ENCODE results near the gene PCSK5.
"Not testable (repeated sequence)": the region's sequence is repeated elsewhere in the genome, so short reads cannot be mapped to it uniquely, and the experiment has no call there.

PCSK5 gene

GRCh38 chr9:76271755-76272154 is 381.3 kb downstream of the PCSK5 start:
- no peak for DNase-seq

GRCh38 chr9:76289042-76289441 is 398.6 kb downstream of the PCSK5 start:
- no peak for DNase-seq

DNA sequence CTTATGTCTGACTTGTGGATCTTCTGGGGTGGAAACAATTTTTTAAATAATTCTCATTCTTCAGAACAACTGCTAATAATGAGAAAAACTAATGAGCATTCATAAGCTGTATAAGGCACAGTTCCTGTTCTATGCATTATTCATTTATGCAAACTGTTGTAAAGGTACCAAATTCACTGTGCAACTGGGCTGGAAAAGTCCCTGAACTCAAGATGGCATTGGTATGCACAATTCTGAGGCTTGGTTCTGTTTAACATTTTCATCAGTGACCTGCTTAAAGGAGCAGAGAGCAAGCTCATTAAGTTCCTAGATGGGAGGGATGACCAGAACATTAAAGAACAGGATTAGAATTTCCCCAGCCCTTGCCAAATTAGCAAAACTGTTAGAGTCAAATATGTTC is 399.2 kb downstream of the PCSK5 start:
- DNase-seq = no peak

DNA sequence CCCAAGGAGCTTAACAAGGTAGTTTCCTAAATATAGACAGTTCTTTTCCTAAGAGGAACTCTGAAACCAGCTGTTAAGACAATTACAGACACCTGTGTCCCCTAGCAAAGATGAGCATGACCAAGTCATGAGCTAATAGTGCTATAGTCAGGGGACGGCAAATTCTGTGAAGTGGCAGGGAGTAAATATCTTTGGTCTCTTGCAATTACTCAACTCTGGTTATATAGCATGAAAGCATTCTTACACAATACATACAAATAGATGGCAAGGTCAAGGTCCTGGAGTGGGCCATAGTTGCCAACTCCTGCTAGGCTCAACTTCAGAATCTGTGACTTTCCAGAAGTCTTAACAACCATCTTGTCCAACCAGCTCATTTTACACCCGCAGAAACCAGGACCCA is 400.1 kb downstream of the PCSK5 start:
- DNase-seq = no peak

GRCh38 chr9:76292246-76292645 is 401.8 kb downstream of the PCSK5 start:
- DNase-seq = no peak

- no peak for DNase-seq
Observed at GRCh38 chr9:76292658-76293057, 402.2 kb downstream of the PCSK5 start.

GRCh38 chr9:76294301-76294700 is 403.8 kb downstream of the PCSK5 start:
- DNase-seq = no peak

GRCh38 chr9:76296561-76297310 is 406.3 kb downstream of the PCSK5 start:
- no peak for DNase-seq

DNA sequence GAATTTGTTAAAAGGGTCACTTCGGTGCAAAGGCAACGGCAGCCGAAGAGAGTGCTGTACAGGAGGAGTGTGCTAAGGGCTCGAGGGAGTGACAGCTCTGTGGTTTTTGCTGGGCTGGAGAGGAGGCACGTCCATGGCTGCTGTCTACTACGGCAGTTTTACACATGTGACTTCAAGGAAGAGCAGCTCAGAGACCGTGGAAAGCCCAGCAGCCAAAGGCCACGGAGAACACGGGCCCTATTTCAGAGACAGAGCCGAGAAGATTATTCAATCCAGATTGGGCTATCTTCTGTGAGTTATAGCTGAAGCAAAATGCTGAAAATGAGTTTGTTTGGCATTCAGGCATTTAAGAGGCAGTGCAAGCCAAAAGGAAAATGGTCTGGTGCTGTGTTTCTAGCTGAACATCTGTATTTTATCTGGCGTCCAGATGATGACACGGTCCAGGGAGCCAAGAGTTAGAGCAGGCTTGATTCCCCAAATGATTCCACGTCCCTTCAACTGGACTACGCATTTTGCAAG is 407.3 kb downstream of the PCSK5 start:
- no peak for DNase-seq

- DNase-seq = no peak
Observed at GRCh38 chr9:76298521-76299144, 408.2 kb downstream of the PCSK5 start.

DNA sequence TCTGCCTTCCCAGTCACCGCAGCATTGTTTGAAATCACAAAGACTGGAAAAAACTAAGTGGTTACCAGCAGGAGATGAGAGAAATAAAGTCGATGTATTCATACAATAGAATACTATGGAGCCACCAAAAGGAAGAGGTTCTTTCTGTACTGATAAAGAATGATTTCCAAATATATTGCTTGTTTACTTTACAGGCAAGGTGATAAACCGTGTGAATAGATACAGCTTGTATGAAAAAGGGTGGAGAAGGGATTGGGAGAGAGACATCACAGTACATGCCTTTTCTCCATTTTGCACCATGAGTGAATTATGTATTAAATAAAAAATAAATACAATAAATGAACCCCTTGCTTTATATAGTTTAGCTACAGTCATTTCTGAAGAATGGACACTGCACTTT is 412.1 kb downstream of the PCSK5 start:
- no peak for DNase-seq

GRCh38 chr9:76302947-76303550 is 412.6 kb downstream of the PCSK5 start:
- no peak for DNase-seq

DNA sequence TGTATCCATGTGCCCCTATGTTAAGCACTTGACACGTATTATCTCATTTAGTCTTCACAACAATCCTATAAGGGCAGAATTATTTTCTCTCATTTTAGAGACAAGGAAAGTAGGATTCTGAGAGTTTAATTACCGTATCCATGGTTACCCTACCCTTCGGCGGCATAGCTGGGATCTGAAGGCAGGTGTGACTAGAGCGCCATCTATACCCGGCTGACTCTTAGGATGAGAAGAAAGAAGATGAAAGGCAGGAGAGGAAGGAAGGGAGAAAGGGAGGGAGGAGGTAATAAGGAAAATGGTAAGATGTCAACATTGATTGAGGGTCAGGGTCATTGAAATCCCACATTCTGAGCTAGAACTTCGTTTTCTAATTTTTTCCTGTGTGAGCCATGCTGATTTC is 416.6 kb downstream of the PCSK5 start:
- not testable (repeated sequence) for DNase-seq

- DNase-seq = no peak
Observed at GRCh38 chr9:76310577-76310976, 420.1 kb downstream of the PCSK5 start.

- DNase-seq = no peak
Observed at GRCh38 chr9:76310991-76311390, 420.5 kb downstream of the PCSK5 start.

DNA sequence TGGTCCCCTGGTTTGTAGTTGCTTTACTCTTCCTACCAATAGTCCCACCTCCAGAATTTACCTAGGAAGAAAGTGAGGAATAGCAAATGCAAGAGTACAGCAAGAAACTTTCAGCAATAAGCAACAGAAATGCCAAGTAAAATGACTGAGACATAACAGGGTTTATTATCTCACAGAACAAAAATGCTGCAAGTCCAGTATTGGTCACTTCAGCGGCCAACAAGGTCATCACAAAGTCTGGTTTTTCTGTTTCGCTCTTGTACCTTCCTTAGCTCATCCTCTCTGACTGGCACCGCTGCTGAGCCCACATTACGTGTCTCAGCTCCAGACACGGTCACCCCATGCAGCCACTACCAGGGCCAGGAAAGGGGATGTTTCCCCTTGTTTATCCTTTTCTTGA is 421.1 kb downstream of the PCSK5 start:
- DNase-seq = no peak

GRCh38 chr9:76313771-76314170 is 423.3 kb downstream of the PCSK5 start:
- no peak for DNase-seq

GRCh38 chr9:76314321-76314720 is 423.8 kb downstream of the PCSK5 start:
- DNase-seq = no peak

- no peak for DNase-seq
Observed at GRCh38 chr9:76316069-76316468, 425.6 kb downstream of the PCSK5 start.

DNA sequence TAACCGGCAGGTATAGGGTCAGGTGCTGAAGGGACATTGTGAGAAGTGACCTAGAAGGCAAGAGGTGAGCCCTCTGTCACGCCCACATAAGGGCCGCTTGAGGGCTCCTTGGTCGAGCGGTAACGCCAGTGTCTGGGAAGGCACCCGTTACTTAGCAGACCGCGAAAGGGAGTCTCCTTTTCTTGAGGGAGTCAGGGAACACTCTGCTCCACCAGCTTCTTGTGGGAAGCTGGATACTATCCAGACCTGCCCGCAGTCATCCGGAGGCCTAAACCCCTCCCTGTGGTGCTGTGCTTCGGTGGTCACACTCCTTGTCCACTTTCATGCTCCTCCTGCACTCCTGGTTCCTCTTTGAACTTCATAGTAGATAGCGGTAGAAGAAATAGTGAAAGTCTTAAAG is 429.0 kb downstream of the PCSK5 start:
- DNase-seq = not testable (repeated sequence)

DNA sequence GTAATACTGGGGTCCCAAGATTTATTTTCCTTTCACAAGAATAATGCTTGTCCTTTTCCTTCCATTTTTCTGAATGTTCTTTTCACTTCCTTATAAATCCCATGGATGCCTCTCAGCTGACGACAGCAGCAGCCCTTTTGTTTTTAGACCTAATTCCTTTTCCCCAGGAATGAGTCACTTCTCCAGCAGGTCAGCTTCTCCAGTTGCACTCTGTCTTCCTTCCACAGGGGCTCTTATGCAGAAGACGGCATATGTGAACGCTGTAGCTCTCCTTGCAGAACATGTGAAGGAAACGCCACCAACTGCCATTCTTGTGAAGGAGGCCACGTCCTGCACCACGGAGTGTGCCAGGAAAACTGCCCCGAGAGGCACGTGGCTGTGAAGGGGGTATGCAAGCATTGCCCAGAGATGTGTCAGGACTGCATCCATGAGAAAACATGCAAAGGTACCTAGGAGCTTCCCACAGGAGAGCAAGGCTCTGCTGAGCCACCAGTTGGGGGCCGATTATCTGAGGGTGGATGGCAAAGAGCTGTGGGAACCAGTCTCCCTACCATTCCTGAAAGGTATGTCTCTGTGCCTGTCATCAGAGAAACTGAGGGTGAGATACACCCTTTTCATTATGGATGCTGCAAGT is 430.8 kb downstream of the PCSK5 start:
- no peak for DNase-seq

DNA sequence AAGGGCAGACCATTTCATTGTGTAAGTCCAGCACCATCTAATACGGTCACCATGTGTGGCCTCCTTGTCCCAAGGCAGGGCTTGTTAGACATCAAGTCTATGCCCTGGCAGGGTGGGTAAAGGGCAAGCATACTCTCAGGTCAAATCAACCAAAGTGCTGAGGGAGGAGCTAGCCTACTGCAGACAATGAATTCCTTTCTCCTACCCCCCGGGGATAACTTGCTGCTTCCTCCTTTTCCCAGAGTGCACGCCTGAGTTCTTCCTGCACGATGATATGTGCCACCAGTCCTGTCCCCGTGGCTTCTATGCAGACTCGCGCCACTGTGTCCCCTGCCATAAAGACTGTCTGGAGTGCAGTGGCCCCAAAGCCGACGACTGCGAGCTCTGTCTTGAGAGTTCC is 432.3 kb downstream of the PCSK5 start:
- DNase-seq = no peak

- no peak for DNase-seq
Observed at GRCh38 chr9:76323490-76323889, 433.0 kb downstream of the PCSK5 start.

- DNase-seq = not testable (repeated sequence)
Observed at GRCh38 chr9:76324030-76324429, 433.6 kb downstream of the PCSK5 start.
